RWPE2 (cell line): Measurements from ENCODE around the gene CCND3.

Experiments
- ATAC-seq: fragments of 200-7000 bp; cut with Tn5 transposase; 3 replicates; pipeline ENCODE4 v1.9.1; 2021; ENCODE audit warnings: low read depth
- DNase-seq: peaks from one replicate; pipeline ENCODE4 v3.0.0-alpha.2; 2020; ENCODE audit warnings: low spot score
- H3K27ac ChIP-seq: fragments of 450-650 bp; 2 replicates; pipeline ENCODE4 v1.5.1; 2017; ENCODE audit warnings: mild to moderate bottlenecking; ENCODE audit not compliant: poor library complexity, severe bottlenecking
- H3K27me3 ChIP-seq: fragments of 250-450 bp; sonication (Bioruptor Pico); 2 replicates; pipeline ENCODE4 v1.5.1; 2021; ENCODE audit warnings: mild to moderate bottlenecking, moderate library complexity; ENCODE audit not compliant: insufficient read depth, poor library complexity, severe bottlenecking
- H3K36me3 ChIP-seq: fragments of 250-450 bp; sonication (Bioruptor Pico); 2 replicates; pipeline ENCODE4 v1.5.1; 2020; ENCODE audit warnings: low read depth, mild to moderate bottlenecking, moderate library complexity
- H3K4me1 ChIP-seq: fragments of 250-450 bp; sonication (Bioruptor Pico); 2 replicates; pipeline ENCODE4 v1.5.1; 2021; ENCODE audit warnings: mild to moderate bottlenecking, moderate library complexity; ENCODE audit not compliant: insufficient read depth, poor library complexity, severe bottlenecking
- H3K4me3 ChIP-seq: fragments of 250-450 bp; sonication (Bioruptor Pico); 2 replicates; pipeline ENCODE4 v1.5.1; 2021; ENCODE audit warnings: mild to moderate bottlenecking, moderate library complexity; ENCODE audit not compliant: severe bottlenecking
- H3K9me3 ChIP-seq: fragments of 250-450 bp; sonication (Bioruptor Pico); 2 replicates; pipeline ENCODE4 v1.5.1; 2021; ENCODE audit warnings: mild to moderate bottlenecking, moderate library complexity; ENCODE audit not compliant: severe bottlenecking
- CTCF ChIP-seq: fragments of 450-650 bp; IDR thresholded peaks from one replicate; pipeline ENCODE4 v1.5.1; 2017; ENCODE audit warnings: mild to moderate bottlenecking, moderate library complexity; ENCODE audit not compliant: poor library complexity, severe bottlenecking

Gene CCND3

DNA sequence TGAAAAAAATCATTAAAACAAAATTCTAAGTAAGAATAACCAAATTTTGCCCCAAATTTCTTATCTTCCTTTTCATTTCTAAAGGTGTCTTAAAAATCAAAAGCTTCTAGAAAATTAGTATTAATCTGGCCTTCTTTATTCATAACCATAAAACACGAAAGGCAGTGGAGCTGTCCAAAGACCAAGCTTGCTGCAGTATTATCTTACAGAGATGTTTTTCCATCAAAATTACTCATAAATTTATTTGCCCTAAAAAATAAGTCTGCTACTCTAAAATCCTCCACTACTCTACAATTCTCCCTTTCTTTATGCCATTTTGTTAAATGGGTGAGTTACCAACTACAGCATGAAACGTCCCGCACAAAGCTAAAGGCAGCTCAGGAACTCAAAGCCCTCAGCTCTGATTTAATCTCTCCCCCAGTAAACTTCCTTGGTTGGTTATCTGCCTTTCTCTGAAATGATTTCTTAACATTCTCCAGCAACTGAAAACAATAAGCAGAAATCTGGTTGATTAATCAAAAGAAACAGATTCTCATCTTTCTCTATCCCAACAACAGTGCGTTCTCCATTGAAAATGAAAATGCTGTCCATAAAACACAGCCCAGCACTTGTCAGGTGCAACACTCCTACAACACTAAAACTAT lies 48.6 kb downstream of the CCND3 start:
- no peaks in the 10 kb centered on the region for H3K9me3 ChIP-seq
- no peaks in the 10 kb centered on the region for H3K27me3 ChIP-seq
- DNase-seq: no peak
- H3K36me3 ChIP-seq: no peaks in the 10 kb centered on the region
- H3K27ac ChIP-seq: no peak overlapping the region
- ATAC-seq: no peak
- H3K4me3 ChIP-seq: no peak overlapping the region
- TF ChIP-seq CTCF: no peak
- no peaks in the 10 kb centered on the region for H3K4me1 ChIP-seq

GRCh38 chr6:41887331-41887751 lies 54.3 kb downstream of the CCND3 start:
- H3K4me3 ChIP-seq: no peak overlapping the region
- H3K27ac ChIP-seq: no peak overlapping the region
- no peak for ATAC-seq
- no peak for TF ChIP-seq CTCF
- DNase-seq: no peak
- H3K4me1 ChIP-seq: no peaks in the 10 kb centered on the region
- no peaks in the 10 kb centered on the region for H3K9me3 ChIP-seq
- H3K36me3 ChIP-seq: no peaks in the 10 kb centered on the region
- no peaks in the 10 kb centered on the region for H3K27me3 ChIP-seq

DNA sequence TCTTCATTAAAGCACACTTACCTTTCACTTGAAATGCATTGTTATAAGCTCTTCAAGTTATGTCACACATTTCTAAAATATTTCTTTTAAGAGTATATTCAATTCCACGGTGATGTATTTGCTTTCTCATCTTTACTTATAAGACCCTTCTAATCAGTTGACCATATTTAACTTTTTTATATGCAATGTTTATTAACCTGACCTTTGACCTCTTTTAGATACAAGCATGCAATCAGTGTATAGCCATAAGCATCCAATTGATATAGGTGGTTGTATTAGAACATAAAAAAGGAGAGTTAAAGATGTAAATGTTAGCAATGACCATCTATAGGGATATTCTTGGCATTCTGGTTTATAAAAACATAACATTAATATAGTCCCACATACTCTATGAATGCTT lies 55.7 kb downstream of the CCND3 start:
- no peaks in the 10 kb centered on the region for H3K36me3 ChIP-seq
- H3K4me3 ChIP-seq: no peak overlapping the region
- no peaks in the 10 kb centered on the region for H3K9me3 ChIP-seq
- no peaks in the 10 kb centered on the region for H3K27me3 ChIP-seq
- no peak for TF ChIP-seq CTCF
- H3K27ac ChIP-seq: no peak overlapping the region
- DNase-seq (no peak), ATAC-seq (no peak)
- H3K4me1 ChIP-seq: no peaks in the 10 kb centered on the region

GRCh38 chr6:41884957-41885356 lies 56.7 kb downstream of the CCND3 start:
- Histone ChIP-seq H3K4me1 (no peaks in the 10 kb centered on the region), H3K27me3 (no peaks in the 10 kb centered on the region), H3K9me3 (no peaks in the 10 kb centered on the region), H3K27ac (no peak overlapping the region), H3K4me3 (no peak overlapping the region), H3K36me3 (peaks cover 2% of the 10 kb centered on the region; the same call in 1 of the 2 replicates)
- no peak for TF ChIP-seq CTCF
- DNase-seq (no peak), ATAC-seq (no peak)
